HK-2 (cell line): ENCODE measurements around the gene AGAP2.

ENCODE experiments used
- DNase-seq: peaks from one replicate; pipeline ENCODE4 v3.0.0-alpha.2; 2018; ENCODE audit not compliant: unreplicated experiment

AGAP2 gene

DNA sequence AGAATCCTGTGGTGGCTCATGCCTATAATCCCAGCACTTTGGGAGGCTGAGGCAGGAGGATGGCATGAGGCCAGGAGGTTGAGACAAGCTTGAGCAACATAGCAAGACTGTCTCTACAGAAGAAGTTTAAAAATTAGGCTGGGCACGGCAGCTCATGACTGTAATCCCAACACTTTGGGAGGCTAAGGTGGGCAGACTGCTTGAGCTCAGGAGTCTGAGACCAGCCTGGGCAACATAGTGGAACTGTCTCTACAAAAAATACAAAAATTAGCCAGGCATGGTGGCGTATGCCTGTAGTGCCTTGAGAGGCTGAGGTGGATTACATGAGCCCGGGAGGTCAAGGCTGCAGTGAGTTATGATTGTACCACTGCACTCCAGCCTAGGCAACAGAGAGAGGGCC, 29.3 kb upstream of the AGAP2 start:
- DNase-seq, result no peak

DNA sequence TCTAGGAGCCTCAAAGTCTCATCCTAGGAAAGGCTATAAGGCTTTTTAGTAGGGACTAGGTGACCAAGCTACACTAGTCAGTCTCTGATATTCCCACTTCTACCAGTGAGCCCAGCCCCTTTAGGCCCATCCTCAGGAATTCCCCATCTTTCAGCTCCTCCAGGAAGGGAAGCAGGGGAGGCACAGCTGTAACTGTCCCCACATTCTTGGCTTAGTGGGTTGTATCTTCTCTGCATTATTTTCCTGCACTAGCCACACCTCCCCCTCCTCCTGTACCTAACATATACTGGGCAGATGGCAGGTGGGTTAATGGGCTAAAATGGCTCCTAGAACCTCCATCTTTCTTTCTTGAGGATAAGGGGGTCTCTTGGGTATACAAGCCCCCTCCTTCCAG, 28.8 kb upstream of the AGAP2 start:
- DNase-seq, result no peak

DNA sequence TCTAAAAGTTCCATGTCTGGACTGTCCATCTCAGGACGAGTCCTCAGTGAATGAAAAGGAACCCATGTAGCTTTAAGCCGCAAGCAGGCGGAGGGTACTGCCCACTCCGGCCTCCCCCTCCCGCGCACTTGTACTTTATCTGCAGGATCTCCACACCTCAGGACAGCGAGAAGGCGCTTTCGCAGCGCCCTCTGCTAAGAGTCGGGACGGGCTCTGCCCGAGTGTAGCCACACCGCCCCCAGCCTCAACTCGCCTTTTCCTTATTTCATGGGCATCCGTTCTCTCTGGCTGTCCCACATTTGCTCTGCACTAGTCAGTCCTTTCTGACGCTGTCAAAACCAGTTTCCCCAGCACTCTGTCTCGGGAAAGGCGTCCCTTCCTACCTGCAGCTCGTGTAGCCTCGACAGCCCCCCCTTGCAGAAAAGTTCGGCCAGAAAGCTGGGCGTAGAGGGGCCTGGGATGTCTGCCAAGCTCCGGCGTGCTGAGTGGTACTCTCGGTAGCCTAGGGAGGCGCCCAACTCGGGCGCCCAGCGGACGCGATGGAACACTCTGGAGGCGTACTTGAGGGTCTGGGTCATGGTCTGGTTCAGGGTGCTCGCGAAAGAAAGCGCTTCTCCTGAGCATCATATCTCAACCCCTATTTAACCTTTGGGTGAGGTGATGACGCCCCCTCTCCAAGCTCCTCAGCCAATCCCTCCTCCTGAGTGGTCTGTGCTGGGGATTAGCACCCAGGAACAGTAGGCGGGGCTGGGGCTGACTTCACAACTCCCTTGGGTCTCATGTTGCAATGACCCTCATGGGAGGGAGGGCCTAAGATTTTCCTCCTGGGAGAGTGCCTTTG, 28.1 kb upstream of the AGAP2 start, which contains the start of gene CYP27B1:
Gene CYP27B1, minus strand, starts transcription at position 615 of the 841 bp plus-strand sequence. Its CDS starts 37 bp downstream, at position 578.
- DNase-seq, result no peak

DNA sequence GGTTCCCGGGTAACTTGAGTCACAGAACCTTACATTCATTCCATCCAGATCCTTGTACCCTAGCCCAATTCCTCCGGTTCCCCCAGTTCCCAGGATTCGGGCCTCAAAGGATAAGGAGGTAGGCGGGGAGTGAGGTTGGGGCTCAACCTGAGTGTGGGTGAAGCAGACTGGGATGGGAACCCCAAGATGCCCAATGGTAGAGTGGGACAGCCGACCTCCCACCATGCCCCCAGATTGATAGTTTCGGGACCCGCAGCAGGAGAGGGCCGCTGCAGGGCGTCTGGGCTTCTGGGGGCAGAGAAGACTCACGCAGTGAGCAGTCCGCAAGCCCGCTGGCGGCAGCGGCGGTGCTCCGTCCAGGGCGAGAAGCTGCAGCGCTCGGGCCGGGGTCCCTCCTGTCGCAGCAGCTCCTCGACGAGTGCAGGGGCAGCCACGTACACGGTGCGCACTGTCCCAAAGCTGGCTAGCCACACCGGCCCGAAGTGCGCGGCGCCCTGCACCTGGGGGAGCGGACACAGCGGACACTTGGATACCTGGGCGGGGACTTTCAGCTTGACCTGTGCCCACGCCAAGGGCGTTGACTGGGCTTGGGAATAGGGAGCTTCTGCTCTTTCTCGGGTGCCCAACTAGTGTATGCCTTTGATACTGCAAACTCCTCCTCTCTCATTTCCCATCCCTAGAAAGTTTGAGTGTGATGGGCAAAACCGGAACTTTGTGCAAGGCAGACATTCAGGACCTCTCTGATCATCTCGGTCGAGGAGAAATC, 27.3 kb upstream of the AGAP2 start:
- DNase-seq, result no peak

DNA sequence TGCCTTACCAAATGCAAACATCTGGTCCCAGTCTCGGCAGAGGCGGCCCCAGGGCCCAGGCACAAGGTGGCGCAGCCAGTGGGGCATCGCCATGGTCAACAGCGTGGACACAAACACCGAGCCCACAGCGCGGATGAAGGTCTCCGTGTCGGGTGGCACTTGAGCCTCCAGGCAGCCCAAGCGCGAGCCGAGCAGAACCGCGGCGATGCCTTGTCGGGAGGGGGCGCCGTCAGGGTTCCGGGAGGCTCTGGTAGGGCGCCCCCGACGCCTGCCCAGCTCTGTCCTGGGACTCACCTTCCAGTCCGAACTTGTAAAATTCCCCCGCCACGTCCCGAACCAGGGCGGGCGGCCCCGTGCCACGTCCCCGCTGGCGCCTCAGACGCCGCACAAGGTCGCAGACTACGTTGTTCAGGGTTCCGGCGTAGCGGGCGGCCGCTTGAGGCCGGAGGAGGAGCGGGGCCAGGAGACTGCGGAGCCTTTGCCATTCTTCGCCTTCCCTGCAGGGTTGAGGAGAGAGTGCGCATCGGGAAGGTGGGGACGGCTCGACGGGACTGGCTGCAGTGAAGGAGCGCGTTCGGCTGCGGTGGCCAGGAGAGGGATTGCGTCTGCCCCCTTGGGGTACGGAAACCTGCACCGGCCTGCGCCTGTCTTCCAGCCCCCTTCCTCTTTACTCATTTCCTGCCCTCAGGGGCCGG, 26.6 kb upstream of the AGAP2 start:
- DNase-seq, result no peak

DNA sequence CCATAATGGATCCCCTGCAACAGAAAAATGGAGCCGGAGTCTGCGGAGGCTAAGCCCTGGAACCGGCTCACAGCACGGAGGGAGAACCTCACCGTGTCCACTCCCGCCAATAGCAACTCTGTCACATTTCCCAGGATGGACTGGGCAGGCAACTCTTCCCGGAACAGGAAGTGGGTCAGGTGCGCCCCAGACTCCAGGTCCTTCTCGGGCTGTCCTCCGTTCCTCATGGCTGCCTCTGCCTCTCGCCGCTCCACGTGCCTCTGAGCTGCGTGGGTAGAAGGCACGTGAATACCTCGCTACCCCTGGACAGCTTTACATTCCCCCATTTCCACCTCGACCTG, 26.1 kb upstream of the AGAP2 start:
- DNase-seq, result no peak

DNA sequence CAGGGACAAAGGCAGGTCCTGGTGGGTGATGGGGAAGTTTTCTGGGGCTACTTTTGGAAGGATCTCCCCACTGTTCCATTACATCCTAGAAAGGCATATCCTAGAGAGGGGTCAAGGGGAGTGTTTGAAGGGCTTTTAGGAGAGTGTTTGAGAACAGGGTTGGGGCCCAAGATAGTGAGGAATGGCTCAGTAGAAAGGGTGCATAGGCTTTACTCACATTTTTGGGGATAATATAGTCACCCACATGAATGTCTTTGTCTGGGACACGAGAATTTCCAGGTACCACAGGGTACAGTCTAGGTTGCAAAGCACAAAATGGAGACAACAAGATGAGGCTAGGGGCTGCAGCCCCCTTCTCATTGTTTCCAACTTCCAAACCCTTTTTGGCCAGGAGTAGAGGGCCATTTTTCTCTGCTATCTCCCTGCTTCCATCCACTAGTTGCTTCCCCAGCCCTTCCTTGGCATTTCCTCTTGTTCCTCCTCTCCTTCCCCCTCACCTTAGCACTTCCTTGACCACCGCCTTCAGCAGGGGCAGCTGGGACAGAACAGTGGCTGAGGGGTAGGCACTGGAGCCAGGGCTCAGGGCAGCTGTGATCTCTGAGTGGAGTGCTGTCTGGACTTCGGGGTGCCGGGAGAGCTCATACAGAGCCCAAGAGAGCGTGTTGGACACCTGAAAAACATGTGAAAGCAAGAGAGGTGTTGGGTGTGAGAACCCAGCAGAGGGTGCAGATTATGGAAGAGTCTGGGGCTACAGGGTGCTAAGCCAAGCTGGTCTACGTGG, 25.5 kb upstream of the AGAP2 start:
- DNase-seq, result no peak

DNA sequence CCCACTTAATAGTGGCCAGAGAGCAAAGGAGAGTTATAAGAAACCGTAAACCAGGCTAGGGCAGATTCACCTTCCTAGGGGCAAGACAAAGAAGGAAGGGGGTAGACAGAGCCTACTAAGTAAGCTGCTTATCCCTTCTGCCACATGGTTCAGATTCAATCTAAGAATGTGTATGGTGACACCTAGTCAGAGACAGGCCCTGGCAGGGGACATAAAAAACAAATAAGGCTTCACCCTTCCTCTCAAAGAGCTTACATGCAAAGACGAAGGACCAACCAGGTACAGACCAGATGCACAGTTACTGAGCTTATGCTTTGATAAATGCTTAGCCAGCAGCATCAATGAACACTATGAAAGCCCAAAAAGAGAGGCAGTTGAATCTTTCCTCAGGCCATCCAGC, 23.9 kb upstream of the AGAP2 start:
- no peak for DNase-seq

DNA sequence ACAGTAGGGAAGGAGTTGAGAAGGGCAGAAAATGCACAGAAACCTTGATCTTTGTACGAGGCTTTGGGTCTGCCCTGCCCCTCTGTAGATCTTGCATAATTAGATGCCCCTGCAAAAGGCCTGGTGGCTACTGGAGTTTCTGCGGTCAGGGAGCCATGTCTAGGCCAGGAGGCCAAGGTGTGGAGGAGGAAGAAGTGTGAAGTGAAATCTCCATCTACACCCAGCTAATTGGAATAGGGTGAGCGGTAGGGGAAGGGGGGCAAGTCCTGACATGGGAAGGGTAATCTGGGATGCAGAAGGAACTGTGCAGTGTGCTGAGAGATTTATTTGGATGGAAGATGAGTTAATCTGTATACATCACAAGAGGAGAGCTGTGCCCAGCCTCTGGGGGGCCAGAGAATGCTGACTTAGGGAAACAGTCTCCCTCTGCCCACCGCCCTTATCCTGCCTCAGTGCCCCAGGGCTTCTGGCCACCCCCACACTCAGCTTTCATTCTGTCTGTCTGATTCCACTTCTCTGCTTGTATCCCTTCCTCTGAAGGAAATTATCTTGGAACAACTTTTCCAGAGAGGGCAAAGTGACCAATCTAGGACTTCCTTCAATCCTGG, 23.0 kb upstream of the AGAP2 start:
- DNase-seq, result no peak

DNA sequence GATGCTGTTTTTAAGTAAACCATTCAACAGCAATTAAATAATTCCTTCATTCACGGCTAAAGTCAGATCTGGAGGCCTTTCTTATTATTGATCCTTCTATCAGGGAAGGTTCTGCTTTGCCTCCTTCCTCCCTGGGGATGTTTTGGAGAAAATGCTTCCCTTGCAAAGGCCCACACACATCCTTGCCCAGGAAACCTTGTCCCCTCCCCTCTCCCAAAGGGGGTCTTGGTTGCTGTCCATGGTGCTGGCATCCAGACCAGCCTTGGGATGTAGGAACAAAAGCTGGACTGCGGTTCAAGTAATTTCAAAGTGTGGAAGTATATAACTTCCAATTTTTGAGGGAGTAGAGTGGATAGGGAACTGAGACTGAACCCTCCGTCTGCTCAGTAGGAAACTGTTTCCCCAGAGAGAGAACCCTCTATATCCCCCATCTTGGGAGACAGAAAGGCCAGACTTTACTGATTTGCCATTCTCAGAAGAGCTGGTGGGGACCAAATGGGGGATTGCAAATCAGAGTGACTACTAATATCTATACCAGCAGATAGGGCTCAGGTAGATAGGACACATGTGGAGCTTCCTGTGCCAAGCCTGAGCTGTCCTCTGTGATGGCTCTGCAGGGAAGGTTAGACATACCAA, 21.9 kb upstream of the AGAP2 start:
- DNase-seq, result no peak

DNA sequence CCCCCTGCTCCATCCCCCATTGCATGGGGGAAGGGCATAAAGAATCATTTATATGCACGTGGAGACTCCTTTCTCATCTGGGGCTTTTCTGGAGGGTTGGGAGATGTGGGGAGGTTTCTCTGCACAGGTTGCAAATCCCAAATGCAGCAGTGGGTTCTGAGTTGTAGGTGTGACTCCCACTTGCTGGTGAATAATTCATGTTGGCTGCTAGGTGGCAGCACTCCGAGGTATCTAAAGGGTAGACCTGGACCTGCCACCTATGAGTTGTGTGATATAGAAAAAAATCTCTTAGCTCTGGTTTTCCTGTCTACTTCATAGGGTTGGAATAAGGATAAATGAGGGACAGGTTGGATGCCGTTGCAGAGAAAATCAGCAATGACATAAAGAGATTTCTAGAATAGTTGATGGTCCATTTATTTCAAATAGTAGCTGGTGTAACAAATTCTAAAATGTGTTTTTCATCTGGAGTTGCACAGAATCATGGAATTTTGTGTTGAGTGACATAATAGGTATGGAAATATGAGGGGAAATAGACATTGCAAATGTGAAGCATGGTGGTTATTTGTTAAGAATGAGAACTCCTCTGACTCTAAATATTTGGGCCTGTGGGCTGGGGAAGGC, 20.9 kb upstream of the AGAP2 start:
- no peak for DNase-seq

DNA sequence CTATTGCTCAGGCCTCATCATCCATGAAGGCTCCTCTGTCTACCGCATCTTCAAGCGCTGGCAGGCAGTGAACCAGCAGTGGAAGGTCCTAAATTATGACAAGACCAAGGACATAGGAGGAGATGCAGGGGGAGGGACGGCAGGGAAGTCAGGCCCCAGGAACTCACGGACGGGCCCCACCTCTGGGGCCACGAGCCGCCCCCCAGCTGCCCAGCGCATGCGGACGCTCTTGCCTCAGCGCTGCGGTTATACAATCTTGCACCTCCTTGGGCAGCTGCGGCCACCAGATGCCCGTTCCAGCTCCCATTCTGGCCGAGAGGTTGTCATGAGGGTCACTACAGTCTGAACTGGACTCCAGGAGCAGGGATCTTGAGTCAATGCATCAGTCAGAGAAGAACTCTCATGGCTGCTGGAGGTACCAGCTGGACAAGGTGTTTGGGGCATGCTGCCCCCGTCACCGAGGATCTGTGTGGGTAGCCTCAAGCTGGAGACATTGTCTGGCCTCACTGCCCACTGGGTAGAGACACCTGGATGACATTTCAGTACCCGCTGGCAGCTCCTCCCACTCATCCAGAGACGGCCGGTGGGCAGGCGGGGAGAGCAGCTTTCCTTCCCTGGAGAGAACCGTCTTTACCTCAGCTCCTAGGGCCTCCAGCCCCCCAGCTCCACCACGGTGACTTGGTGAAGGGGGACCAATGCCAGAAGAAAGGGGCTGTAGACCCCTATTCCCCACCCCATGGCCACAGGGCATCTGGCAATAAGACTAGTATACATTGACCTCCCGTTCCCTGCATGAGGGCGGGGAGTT, 20.2 kb upstream of the AGAP2 start:
- no peak for DNase-seq

DNA sequence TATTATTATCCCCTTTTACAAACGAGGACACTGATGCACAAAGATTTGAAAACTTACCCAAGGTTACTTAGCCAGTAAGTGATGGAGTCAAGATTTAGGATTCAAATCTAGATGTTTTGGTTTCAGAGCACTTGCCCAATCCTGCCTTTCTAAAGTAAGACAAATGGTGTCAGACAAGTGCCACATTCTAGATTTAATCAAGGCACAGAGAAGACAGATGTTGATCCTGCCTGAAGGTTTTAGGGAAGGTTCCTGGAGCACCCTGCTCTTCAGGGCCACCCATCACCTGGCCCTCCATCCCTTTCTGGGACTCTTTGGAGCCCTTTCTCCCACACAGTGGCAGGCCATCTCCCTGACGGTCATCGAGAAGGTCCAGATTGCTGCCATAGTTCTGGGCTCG, 19.2 kb upstream of the AGAP2 start:
- no peak for DNase-seq

DNA sequence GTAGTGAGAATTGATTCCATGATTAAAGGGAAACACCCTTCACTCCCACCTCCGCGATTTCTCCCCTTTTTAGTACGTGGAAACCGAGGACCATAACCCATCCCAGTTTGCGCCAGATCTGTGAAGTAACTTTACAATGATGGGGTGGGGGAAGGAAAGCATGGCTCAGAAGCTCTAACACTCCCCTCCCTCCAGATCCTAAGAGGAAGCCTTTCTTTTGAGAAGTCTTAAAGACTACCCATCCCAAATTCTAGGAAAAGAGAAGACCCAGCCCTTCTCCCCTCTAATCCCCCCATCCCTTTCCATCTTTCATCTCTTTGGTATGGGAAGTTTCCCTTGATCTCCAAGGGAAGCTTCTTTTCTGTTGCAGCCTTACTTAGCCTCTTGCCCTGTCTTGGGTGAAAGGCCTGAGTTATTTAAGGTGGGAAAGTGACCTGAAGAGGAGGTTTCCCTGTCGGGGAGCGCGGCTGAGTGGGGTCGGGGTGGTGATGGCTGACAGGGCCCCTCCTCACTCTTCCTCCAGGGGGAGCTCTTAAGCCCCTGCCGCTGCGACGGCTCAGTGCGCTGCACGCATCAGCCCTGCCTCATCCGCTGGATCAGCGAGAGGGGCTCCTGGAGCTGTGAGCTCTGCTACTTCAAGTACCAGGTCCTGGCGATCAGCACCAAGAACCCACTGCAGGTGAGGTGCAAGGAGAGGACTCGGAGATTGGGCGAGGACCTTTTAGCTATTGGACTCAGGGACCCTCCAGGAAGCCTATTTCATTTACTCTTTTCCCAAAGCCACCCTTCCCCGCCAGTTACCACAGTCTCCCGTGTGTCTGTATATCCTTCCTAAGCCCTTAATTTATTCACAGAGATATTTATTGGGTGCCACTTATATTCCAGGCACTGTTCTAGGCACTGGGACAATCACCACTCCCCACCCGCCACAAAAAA, 18.1 kb upstream of the AGAP2 start:
- DNase-seq, result no peak

DNA sequence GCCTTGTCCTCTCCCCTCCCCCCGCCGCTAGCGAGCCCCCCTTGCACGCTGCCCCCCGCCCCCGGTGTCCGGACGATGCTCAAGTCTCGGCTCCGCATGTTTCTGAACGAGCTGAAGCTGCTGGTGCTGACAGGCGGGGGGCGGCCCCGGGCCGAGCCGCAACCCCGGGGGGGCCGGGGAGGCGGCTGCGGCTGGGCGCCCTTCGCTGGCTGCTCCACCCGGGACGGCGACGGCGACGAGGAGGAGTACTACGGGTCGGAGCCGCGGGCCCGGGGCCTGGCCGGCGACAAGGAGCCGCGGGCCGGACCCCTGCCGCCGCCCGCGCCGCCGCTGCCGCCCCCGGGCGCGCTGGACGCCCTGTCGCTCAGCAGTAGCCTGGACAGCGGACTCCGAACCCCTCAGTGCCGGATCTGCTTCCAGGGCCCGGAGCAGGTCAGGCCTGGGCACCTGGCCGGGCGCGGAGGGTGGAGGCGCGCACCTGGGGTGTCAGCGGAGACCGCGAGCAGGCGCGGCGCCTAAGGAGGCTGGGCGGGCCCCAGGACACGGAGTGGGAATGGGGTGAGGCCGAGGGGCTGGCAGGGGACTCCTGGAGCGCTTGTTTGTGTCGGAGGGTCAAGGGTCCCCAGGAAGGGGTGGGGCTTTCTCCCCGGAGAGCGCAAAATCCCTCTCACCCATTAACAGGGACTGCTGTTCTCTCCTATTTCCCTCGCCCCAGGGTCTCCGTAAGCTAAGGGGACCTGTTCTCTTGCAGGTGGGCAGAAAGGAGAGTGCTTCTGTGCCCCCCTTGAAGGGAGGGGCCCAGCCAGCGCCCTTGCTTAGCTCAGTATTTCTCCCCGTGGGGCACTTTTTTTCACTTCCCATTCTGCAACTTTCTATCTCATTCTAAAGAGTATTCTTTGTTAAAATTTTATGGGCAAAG, 17.2 kb upstream of the AGAP2 start:
- no peak for DNase-seq

DNA sequence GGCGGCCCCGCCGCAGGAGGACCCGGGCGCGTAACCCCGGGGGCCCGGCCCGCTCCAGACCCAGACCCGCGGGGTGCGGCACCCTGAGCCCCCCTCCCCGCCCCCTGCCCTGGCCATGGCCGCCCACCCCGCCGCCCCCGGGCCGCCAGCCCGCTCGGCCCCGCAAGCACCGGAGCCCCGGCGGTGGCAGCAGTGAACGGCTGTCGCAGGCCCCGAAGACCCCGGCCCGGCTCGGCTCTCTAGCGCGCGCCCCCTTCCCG, 16.6 kb upstream of the AGAP2 start:
- DNase-seq, result no peak

DNA sequence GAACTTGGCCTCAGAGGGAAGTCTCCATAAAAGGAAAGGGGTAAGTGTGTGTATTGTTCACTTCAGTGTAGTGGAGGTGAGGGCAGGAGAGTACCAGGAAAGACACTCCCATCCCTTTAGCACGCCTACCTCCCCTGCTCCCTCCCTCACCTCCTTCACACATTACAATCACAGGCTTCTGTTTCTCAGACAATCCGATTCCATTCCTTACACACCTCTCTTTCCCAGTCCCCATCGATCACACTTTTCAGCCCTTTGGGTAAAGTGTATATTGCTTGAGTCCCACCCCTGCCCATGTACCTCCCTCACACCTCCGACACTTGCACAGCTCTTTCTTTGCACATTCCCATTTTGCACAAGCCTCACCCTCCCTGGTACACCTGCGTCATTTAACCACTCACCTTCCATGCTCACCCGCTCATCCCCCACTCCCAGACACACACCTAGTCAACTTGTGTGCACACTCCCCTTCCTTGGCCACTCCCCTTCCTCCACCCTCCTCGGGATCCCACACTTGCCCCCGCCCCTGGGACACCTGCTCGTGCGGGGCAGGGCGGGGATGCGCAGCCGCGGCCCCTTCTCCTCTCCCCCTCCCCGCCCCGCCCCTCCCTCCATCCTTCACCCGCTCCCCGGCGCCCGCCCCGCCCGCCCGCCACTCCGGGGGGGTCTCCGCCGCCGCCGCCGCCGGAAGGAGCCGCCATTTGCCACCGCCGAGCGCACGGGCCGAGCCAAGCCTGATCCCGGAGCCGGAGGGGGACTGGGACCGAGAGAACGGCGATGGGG, 16.1 kb upstream of the AGAP2 start, which contains the start of gene MARCHF9:
Gene MARCHF9, plus strand, starts transcription at position 693 of the 783 bp plus-strand sequence. CDS start 426 bp downstream, outside the sequence.
- no peak for DNase-seq
